HCT116 (cell line): Measurements from ENCODE around the gene MYEOV. TPM values are rescaled to one million over a fixed set of nuclear protein-coding genes. Genes with fewer than 3 reads are reported as not detected.

Experiments used
- ATAC-seq: fragments of 200-7000 bp; cut with Tn5 transposase; 2 replicates; pipeline ENCODE4 v1.9.1; 2020; ENCODE audit warnings: mild to moderate bottlenecking, moderate library complexity
- BruUV-seq: library from RNA; stranded (reverse); fragments of 400-500 nt; replicated peaks from 2 replicates; lab custom pipeline; 2021; lab: Mats Ljungman, UMichigan
- CTCF ChIA-PET: fragments of 300-600 bp; sonication (Branson Sonifier 250); formaldehyde crosslinking; loops from one replicate; lab custom pipeline; 2021; ENCODE audit warnings: antibody characterized with exemption; lab: Charles Lee
- POLR2A ChIA-PET: fragments of 300-600, 350-600 bp; sonication (Branson Sonifier 250); formaldehyde crosslinking; loops from one replicate; lab custom pipeline; 2021; ENCODE audit warnings: antibody characterized with exemption; lab: Charles Lee
- RAD21 ChIA-PET, 2 experiments: fragments of 300-600 bp; sonication (Branson Sonifier 250); formaldehyde crosslinking; loops; one replicate each; lab custom pipeline; 2023; ENCODE audit warnings: low total read pairs in 2 of 2; ENCODE audit not compliant: uncharacterized antibody in 2 of 2, unreplicated experiment in 2 of 2, low non-redundant PET in 1 of 2; lab: Charles Lee
- DNase-seq: peaks from one replicate; pipeline ENCODE4 v3.0.0-alpha.2; 2010; ENCODE audit warnings: low read depth, low spot score
- H2AFZ ChIP-seq: fragments of 200-600 bp; shearing (Covaris generic), sonication (generic); 2 replicates; pipeline ENCODE4 v1.6.1; 2017; ENCODE audit warnings: low read depth, mixed run types, mixed read lengths, antibody characterized with exemption, low read length; ENCODE audit not compliant: poor library complexity, severe bottlenecking
- H3K27ac ChIP-seq: 2 replicates; pipeline ENCODE4 v1.5.1; 2012; ENCODE audit warnings: low read depth, low read length
- H3K27me3 ChIP-seq: fragments of 200-600 bp; sonication (generic); 2 replicates; pipeline ENCODE4 v1.6.1; 2016; ENCODE audit warnings: mixed run types, low read length, mixed read lengths; ENCODE audit not compliant: insufficient read depth
- H3K36me3 ChIP-seq, 2 experiments: fragments of 200-500 bp in 1 of 2; fragments of 200-600 bp in 1 of 2; sonication (Bioruptor generic) in 1 of 2; sonication (generic) in 1 of 2; 2 replicates each; pipeline versions ENCODE4 v1.5.1 to v1.6.1; 2014 to 2016; ENCODE audit warnings: low read length in 2 of 2, inconsistent platforms in 1 of 2, mixed read lengths in 1 of 2, mixed run types in 1 of 2; ENCODE audit not compliant: insufficient read depth in 2 of 2, control insufficient read depth in 1 of 2
- H3K4me1 ChIP-seq, 2 experiments: fragments of 200-600 bp in 1 of 2; sonication (generic) in 1 of 2; 2 replicates each; pipeline versions ENCODE4 v1.5.1 to v1.6.1; 2012 to 2017; ENCODE audit warnings: low read length in 2 of 2, inconsistent platforms in 1 of 2, mild to moderate bottlenecking in 1 of 2, mixed read lengths in 1 of 2, mixed run types in 1 of 2, moderate library complexity in 1 of 2; ENCODE audit not compliant: insufficient read depth in 2 of 2, control insufficient read depth in 1 of 2
- H3K4me2 ChIP-seq: fragments of 200-600 bp; sonication (generic); 2 replicates; pipeline ENCODE4 v1.6.1; 2017; ENCODE audit warnings: mixed run types, low read length, mixed read lengths
- H3K4me3 ChIP-seq, 2 experiments: fragments of 200-600 bp in 1 of 2; sonication (generic) in 1 of 2; replicated peaks in 1 of 2; 2 replicates each; pipeline ENCODE4 v1.5.1; 2011 to 2016; ENCODE audit warnings: low read length in 2 of 2, control low read depth in 1 of 2, low read depth in 1 of 2, mild to moderate bottlenecking in 1 of 2, mixed read lengths in 1 of 2, mixed run types in 1 of 2
- H3K79me2 ChIP-seq: fragments of 200-600 bp; sonication (generic); 2 replicates; pipeline ENCODE4 v1.6.1; 2017; ENCODE audit warnings: mild to moderate bottlenecking, mixed run types, low read length, moderate library complexity, mixed read lengths; ENCODE audit not compliant: insufficient read depth
- H3K9ac ChIP-seq: fragments of 200-600 bp; sonication (generic); 2 replicates; pipeline ENCODE4 v1.6.1; 2016; ENCODE audit warnings: low read length, mixed read lengths
- H3K9me2 ChIP-seq: fragments of 200-600 bp; sonication (generic), shearing (Covaris generic); 2 replicates; pipeline ENCODE4 v1.6.1; 2017; ENCODE audit warnings: mixed run types, mild to moderate bottlenecking, moderate library complexity; ENCODE audit not compliant: insufficient read depth
- H3K9me3 ChIP-seq, 2 experiments: fragments of 200-500 bp in 1 of 2; fragments of 200-600 bp in 1 of 2; sonication (Bioruptor generic) in 1 of 2; sonication (generic) in 1 of 2; 2 replicates each; pipeline ENCODE4 v1.6.1; 2014 to 2017; ENCODE audit warnings: low read length in 2 of 2, mixed read lengths in 2 of 2, inconsistent platforms in 1 of 2, low read depth in 1 of 2, mild to moderate bottlenecking in 1 of 2, mixed run types in 1 of 2, moderate library complexity in 1 of 2; ENCODE audit not compliant: control insufficient read depth in 1 of 2, insufficient read depth in 1 of 2
- H4K20me1 ChIP-seq: fragments of 200-600 bp; sonication (generic), shearing (Covaris generic); 2 replicates; pipeline ENCODE4 v1.6.1; 2017; ENCODE audit warnings: mixed run types, mild to moderate bottlenecking, moderate library complexity; ENCODE audit not compliant: insufficient read depth
- CBX3 ChIP-seq: IDR thresholded peaks from 2 replicates; pipeline ENCODE4 v1.6.1; 2012; ENCODE audit warnings: low read depth
- CEBPB ChIP-seq: IDR thresholded peaks from 2 replicates; pipeline ENCODE4 v1.6.1; 2012; ENCODE audit warnings: low read depth
- CTCF ChIP-seq, 3 experiments: fragments of 200-600 bp in 1 of 3; sonication (generic) in 1 of 3; IDR thresholded peaks in 2 of 3; conservative IDR thresholded peaks in 1 of 3; 2 replicates each; pipeline ENCODE4 v1.5.1; 2012 to 2017; ENCODE audit warnings: low read depth in 2 of 3, low read length in 2 of 3, antibody characterized with exemption in 1 of 3, borderline replicate concordance in 1 of 3, control low read depth in 1 of 3, mild to moderate bottlenecking in 1 of 3, mixed read lengths in 1 of 3, mixed run types in 1 of 3, moderate library complexity in 1 of 3; ENCODE audit not compliant: insufficient read depth in 1 of 3
- EGR1 ChIP-seq: IDR thresholded peaks from 2 replicates; pipeline ENCODE4 v1.6.1; 2012; ENCODE audit warnings: low read depth
- EZH2 ChIP-seq: fragments of 200-600 bp; sonication (generic); IDR thresholded peaks from 2 replicates; pipeline ENCODE4 v1.6.1; 2017; ENCODE audit warnings: antibody characterized with exemption, mixed run types
- EZH2phosphoT487 ChIP-seq: fragments of 200-600 bp; IDR thresholded peaks from 2 replicates; pipeline ENCODE4 v1.6.1; 2018; ENCODE audit warnings: antibody characterized with exemption, borderline replicate concordance
- FOSL1 ChIP-seq: IDR thresholded peaks from 2 replicates; pipeline ENCODE4 v1.6.1; 2012; ENCODE audit warnings: low read depth
- JUND ChIP-seq: IDR thresholded peaks from 2 replicates; pipeline ENCODE4 v1.6.1; 2012
- MAX ChIP-seq: IDR thresholded peaks from 2 replicates; pipeline ENCODE4 v1.6.1; 2012
- POLR2A ChIP-seq: IDR thresholded peaks from 2 replicates; pipeline ENCODE4 v1.7.0; 2011; ENCODE audit warnings: borderline replicate concordance; ENCODE audit not compliant: insufficient read depth, insufficient read length; ENCODE audit errors: extremely low read depth
- POLR2AphosphoS5 ChIP-seq: IDR thresholded peaks from 2 replicates; pipeline ENCODE4 v1.6.1; 2011; ENCODE audit warnings: mild to moderate bottlenecking, low read depth, low read length, moderate library complexity
- RAD21 ChIP-seq: IDR thresholded peaks from 2 replicates; pipeline ENCODE4 v1.6.1; 2012; ENCODE audit warnings: low read depth, mild to moderate bottlenecking
- REST ChIP-seq: IDR thresholded peaks from 2 replicates; pipeline ENCODE4 v1.6.1; 2012; ENCODE audit warnings: low read depth
- SIN3A ChIP-seq: IDR thresholded peaks from 2 replicates; pipeline ENCODE4 v1.6.1; 2012; ENCODE audit warnings: low read depth
- TCF7L2 ChIP-seq: IDR thresholded peaks from 2 replicates; pipeline ENCODE4 v1.7.0; 2011; ENCODE audit warnings: borderline replicate concordance, inconsistent platforms; ENCODE audit not compliant: insufficient read depth, insufficient read length; ENCODE audit errors: extremely low read depth
- YY1 ChIP-seq: IDR thresholded peaks from 2 replicates; pipeline ENCODE4 v1.6.1; 2011; ENCODE audit warnings: low read length, low read depth, moderate library complexity, mild to moderate bottlenecking; ENCODE audit not compliant: insufficient replicate concordance; ENCODE audit errors: extremely low read depth
- ZBTB33 ChIP-seq: IDR thresholded peaks from 2 replicates; pipeline ENCODE4 v1.6.1; 2011; ENCODE audit warnings: mild to moderate bottlenecking, low read length, moderate library complexity; ENCODE audit not compliant: insufficient replicate concordance; ENCODE audit errors: extremely low read depth
- ZFX ChIP-seq: fragments of 450-650 bp; IDR thresholded peaks from 2 replicates; pipeline ENCODE4 v1.6.1; 2017
- ZNF274 ChIP-seq: fragments of 200-500 bp; sonication (Bioruptor generic); IDR thresholded peaks from 2 replicates; pipeline ENCODE4 v1.6.1; 2014; ENCODE audit warnings: mild to moderate bottlenecking, low read depth, low read length, inconsistent platforms
- intact Hi-C: fragments of 100-400 bp; cut with micrococcal nuclease; formaldehyde crosslinking; loops from 2 replicates; pipeline ENCODE4 v1.10.0; 2022
- total RNA-seq: library from RNA; stranded (reverse); gene quantifications from one replicate; pipeline ENCODE4 v1.2.1, GENCODE V29; 2021; ENCODE audit not compliant: unreplicated experiment

The MYEOV gene
- total RNA-seq, 1 experiment from 2014 or later: 135 TPM

GRCh38 chr11:69309631-69310280, 15.8 kb downstream of the MYEOV start:
- ChIA-PET RAD21 (interaction anchor here in 1 of 2 experiments (1.3 kb wide), 1 partner anchor 178 kb away, joined by 5 read pairs; no protein-coding TSS in a partner anchor), CTCF (no interaction called here), POLR2A (no interaction called here)
- intact Hi-C loops: no loop called here
- DNase-seq: no peak
- Histone ChIP-seq H3K9me2 (no peaks in the 10 kb centered on the region), H3K9ac (no peak overlapping the region), H3K79me2 (peaks cover 85% of the 10 kb centered on the region), H2AFZ (no peak overlapping the region), H3K4me3 (no peak overlapping the region), H3K27me3 (no peaks in the 10 kb centered on the region), H4K20me1 (no peaks in the 10 kb centered on the region), H3K9me3 (no peaks in the 10 kb centered on the region), H3K4me2 (no peak overlapping the region), H3K36me3 (peaks cover 0 to 10% of the 10 kb centered on the region in 2 experiments; a peak in 1 of 4 replicates), H3K27ac (no peak overlapping the region), H3K4me1 (peaks cover 3 to 33% of the 10 kb centered on the region in 2 experiments)
- no peak for TF ChIP-seq TCF7L2
- no peak for TF ChIP-seq SIN3A
- TF ChIP-seq EZH2: no peak
- no peak for TF ChIP-seq JUND
- no peak for TF ChIP-seq EGR1
- TF ChIP-seq FOSL1: no peak
- no peak for TF ChIP-seq CTCF (IDR thresholded peaks at IDR 0.05 in 2 of 3, conservative IDR thresholded peaks at IDR 0.05 in 1 of 3; ENCODE audit: borderline replicate concordance in 1 of 3, insufficient read depth in 1 of 3, low read depth in 2 of 3, low read length in 2 of 3)
- no peak for TF ChIP-seq EZH2phosphoT487
- TF ChIP-seq POLR2A: no peak
- TF ChIP-seq ZNF274: no peak
- no peak for TF ChIP-seq CBX3
- no peak for TF ChIP-seq YY1
- no peak for TF ChIP-seq POLR2AphosphoS5
- no peak for TF ChIP-seq ZBTB33
- no peak for TF ChIP-seq MAX
- TF ChIP-seq RAD21: no peak
- TF ChIP-seq CEBPB: no peak
- no peak for TF ChIP-seq ZFX
- TF ChIP-seq REST: no peak
- ATAC-seq: no peak
- no TSS peak for BruUV-seq
